ENCODE data around the gene AVPR2.

DNA sequence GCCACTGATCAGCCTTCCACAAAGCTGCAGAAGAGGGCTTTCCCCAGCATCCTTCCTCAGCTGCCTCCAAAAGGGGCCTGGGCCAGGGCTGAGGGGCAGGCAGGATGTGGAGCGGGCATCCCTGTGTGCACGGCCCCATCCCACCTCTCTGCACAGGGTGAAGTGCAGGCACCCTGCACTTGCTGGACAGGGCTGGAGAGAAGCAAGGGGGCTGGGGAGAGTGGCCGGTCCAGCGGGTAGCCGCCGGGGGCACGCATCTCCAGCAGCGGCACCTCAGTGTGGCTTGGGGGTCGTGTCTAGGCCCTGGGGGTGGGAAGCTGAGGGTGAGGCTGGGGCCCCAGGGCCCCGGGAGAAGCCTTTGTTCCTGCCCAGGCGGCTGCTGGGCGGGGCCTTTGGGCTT lies 3.0 kb downstream of the AVPR2 start:
- TF ChIP-seq EZH2 (IDR thresholded peaks at IDR 0.05; ENCODE audit: low read depth), result no peak
- TF ChIP-seq, protein P1, sequence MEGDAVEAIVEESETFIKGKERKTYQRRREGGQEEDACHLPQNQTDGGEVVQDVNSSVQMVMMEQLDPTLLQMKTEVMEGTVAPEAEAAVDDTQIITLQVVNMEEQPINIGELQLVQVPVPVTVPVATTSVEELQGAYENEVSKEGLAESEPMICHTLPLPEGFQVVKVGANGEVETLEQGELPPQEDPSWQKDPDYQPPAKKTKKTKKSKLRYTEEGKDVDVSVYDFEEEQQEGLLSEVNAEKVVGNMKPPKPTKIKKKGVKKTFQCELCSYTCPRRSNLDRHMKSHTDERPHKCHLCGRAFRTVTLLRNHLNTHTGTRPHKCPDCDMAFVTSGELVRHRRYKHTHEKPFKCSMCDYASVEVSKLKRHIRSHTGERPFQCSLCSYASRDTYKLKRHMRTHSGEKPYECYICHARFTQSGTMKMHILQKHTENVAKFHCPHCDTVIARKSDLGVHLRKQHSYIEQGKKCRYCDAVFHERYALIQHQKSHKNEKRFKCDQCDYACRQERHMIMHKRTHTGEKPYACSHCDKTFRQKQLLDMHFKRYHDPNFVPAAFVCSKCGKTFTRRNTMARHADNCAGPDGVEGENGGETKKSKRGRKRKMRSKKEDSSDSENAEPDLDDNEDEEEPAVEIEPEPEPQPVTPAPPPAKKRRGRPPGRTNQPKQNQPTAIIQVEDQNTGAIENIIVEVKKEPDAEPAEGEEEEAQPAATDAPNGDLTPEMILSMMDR (conservative IDR thresholded peaks at IDR 0.05), result no peak

All from PC-9 (cell line).